Measurements from ENCODE around the gene ITPRIP.

Gene ITPRIP

DNA sequence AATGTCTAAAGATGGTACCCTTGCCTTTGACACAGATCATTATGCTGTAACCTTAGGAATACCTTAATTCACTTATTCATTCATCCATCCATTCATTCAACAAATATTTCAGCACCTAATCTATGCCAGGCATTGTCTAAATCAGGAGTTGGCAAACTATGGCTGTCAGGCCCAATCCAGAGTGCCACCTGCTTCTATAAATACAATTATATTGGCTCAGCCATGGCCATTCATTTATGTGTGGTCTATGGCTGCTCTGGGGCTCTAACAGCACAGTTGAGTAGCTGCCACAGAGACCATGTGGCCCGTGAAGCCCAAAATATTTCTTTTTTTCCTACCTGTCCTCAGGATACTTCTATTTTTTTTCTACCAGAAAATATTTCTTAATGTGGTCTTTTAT is 6.0 kb upstream of the ITPRIP start:
- H3K27ac ChIP-seq (ENCODE audit: low read depth, low read length, poor library complexity, severe bottlenecking): no peak overlapping the region
- H4K20me1 ChIP-seq (ENCODE audit: insufficient read depth, low read length): no peaks in the 10 kb centered on the region
- TF ChIP-seq, protein P1, sequence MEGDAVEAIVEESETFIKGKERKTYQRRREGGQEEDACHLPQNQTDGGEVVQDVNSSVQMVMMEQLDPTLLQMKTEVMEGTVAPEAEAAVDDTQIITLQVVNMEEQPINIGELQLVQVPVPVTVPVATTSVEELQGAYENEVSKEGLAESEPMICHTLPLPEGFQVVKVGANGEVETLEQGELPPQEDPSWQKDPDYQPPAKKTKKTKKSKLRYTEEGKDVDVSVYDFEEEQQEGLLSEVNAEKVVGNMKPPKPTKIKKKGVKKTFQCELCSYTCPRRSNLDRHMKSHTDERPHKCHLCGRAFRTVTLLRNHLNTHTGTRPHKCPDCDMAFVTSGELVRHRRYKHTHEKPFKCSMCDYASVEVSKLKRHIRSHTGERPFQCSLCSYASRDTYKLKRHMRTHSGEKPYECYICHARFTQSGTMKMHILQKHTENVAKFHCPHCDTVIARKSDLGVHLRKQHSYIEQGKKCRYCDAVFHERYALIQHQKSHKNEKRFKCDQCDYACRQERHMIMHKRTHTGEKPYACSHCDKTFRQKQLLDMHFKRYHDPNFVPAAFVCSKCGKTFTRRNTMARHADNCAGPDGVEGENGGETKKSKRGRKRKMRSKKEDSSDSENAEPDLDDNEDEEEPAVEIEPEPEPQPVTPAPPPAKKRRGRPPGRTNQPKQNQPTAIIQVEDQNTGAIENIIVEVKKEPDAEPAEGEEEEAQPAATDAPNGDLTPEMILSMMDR (IDR thresholded peaks at IDR 0.05; ENCODE audit: low read length): no peak
- TF ChIP-seq EZH2 (IDR thresholded peaks at IDR 0.05; ENCODE audit: borderline replicate concordance, low read length): no peak
- H3K4me3 ChIP-seq (ENCODE audit: low read depth, low read length, poor library complexity, severe bottlenecking): no peak overlapping the region
- H2AFZ ChIP-seq (ENCODE audit: low read length): no peak overlapping the region
- no peaks in the 10 kb centered on the region; the same call in none of the 2 replicates for H3K27me3 ChIP-seq (ENCODE audit: insufficient read depth, low read length)
- H3K9me2 ChIP-seq (ENCODE audit: low read depth, low read length): no peaks in the 10 kb centered on the region
- no peaks in the 10 kb centered on the region for H3K36me3 ChIP-seq (ENCODE audit: insufficient read depth, low read length)
- no peaks in the 10 kb centered on the region for H3K9me3 ChIP-seq (ENCODE audit: low read length)
- no peaks in the 10 kb centered on the region for H3F3A ChIP-seq (ENCODE audit: insufficient read depth, low read length)
- no peaks in the 10 kb centered on the region for H3K79me2 ChIP-seq (ENCODE audit: insufficient read depth, low read length)
- no peak overlapping the region for H3K4me2 ChIP-seq (ENCODE audit: low read length)
- H3K4me1 ChIP-seq (ENCODE audit: insufficient read depth, low read length, severe bottlenecking): peaks cover 3% of the 10 kb centered on the region
- no peak overlapping the region for H3K9ac ChIP-seq (ENCODE audit: low read length)

DNA sequence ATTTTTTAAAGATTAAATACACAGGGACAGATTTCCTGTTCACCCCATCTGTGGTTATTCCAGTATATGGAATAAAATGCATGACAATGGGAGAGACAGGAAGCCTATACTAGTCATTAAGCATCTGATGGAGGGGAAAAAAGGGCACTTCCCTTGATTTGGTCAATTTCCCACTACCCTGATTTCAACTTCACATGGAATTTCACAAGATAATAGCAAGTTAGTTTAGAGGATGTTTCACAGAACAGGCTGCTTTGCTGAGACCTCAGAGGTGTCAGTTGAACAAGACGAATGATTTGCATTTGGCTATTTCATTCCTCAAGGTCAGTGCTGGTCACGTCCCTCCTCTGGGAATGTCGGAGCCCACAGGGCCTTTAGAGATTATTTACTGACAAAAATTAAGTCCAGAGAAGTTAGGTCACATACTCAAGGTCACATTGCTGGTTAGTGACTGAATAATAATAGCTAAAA is 4.7 kb upstream of the ITPRIP start:
- H3K4me2 ChIP-seq (ENCODE audit: low read length): no peak overlapping the region
- H3F3A ChIP-seq (ENCODE audit: insufficient read depth, low read length): no peaks in the 10 kb centered on the region
- no peaks in the 10 kb centered on the region; the same call in none of the 2 replicates for H3K27me3 ChIP-seq (ENCODE audit: insufficient read depth, low read length)
- no peaks in the 10 kb centered on the region for H3K9me2 ChIP-seq (ENCODE audit: low read depth, low read length)
- TF ChIP-seq EZH2 (IDR thresholded peaks at IDR 0.05; ENCODE audit: borderline replicate concordance, low read length): no peak
- TF ChIP-seq, protein P1 (IDR thresholded peaks at IDR 0.05; ENCODE audit: low read length): no peak
- H3K79me2 ChIP-seq (ENCODE audit: insufficient read depth, low read length): no peaks in the 10 kb centered on the region
- no peak overlapping the region for H3K4me3 ChIP-seq (ENCODE audit: low read depth, low read length, poor library complexity, severe bottlenecking)
- H2AFZ ChIP-seq (ENCODE audit: low read length): no peak overlapping the region
- no peak overlapping the region for H3K9ac ChIP-seq (ENCODE audit: low read length)
- no peaks in the 10 kb centered on the region for H3K9me3 ChIP-seq (ENCODE audit: low read length)
- peaks cover 6% of the 10 kb centered on the region for H3K4me1 ChIP-seq (ENCODE audit: insufficient read depth, low read length, severe bottlenecking)
- no peak overlapping the region for H3K27ac ChIP-seq (ENCODE audit: low read depth, low read length, poor library complexity, severe bottlenecking)
- no peaks in the 10 kb centered on the region for H4K20me1 ChIP-seq (ENCODE audit: insufficient read depth, low read length)
- no peaks in the 10 kb centered on the region for H3K36me3 ChIP-seq (ENCODE audit: insufficient read depth, low read length)

DNA sequence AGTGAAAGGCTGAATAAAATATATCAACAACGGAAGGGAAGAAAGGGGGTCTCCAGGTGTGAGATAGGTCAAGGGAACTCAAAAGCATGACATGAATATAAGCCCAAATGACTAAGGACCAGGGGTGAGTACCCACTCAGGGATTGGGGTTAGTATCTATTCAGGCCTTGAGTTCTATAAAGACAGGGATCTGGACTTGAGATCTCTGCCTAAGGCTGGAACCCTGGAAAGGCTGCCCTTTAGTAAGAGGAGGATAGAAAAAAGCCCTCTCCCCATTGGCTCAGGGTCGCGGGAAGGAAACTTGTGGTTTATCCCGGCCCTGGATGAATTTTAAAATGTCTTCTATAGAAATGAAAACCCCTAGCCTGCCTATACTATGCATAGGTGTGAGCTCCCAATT is 2.4 kb upstream of the ITPRIP start:
- Histone ChIP-seq H3K9me2 (ENCODE audit: low read depth, low read length) (no peaks in the 10 kb centered on the region), H3K27ac (ENCODE audit: low read depth, low read length, poor library complexity, severe bottlenecking) (no peak overlapping the region), H3K9ac (ENCODE audit: low read length) (no peak overlapping the region), H3K4me3 (ENCODE audit: low read depth, low read length, poor library complexity, severe bottlenecking) (no peak overlapping the region), H4K20me1 (ENCODE audit: insufficient read depth, low read length) (no peaks in the 10 kb centered on the region), H3K27me3 (ENCODE audit: insufficient read depth, low read length) (no peaks in the 10 kb centered on the region; the same call in none of the 2 replicates), H3K79me2 (ENCODE audit: insufficient read depth, low read length) (no peaks in the 10 kb centered on the region), H3K4me1 (ENCODE audit: insufficient read depth, low read length, severe bottlenecking) (peaks cover 17% of the 10 kb centered on the region), H3K9me3 (ENCODE audit: low read length) (no peaks in the 10 kb centered on the region), H2AFZ (ENCODE audit: low read length) (no peak overlapping the region), H3K4me2 (ENCODE audit: low read length) (no peak overlapping the region), H3K36me3 (ENCODE audit: insufficient read depth, low read length) (no peaks in the 10 kb centered on the region), H3F3A (ENCODE audit: insufficient read depth, low read length) (no peaks in the 10 kb centered on the region)
- TF ChIP-seq EZH2 (IDR thresholded peaks at IDR 0.05; ENCODE audit: borderline replicate concordance, low read length): no peak
- TF ChIP-seq, protein P1 (IDR thresholded peaks at IDR 0.05; ENCODE audit: low read length): no peak

All from OCI-LY1 (cell line).